Measurements from ENCODE around the gene HIBCH. TPM values are rescaled to one million over a fixed set of nuclear protein-coding genes. Genes with fewer than 3 reads are reported as not detected.
"Not testable (repeated sequence)": the region's sequence is repeated elsewhere in the genome, so short reads cannot be mapped to it uniquely, and the experiment has no call there.

HIBCH gene
- total and polyA plus RNA-seq, 7 donors: 17.3 to 39.0 (median 22.3) TPM

DNA sequence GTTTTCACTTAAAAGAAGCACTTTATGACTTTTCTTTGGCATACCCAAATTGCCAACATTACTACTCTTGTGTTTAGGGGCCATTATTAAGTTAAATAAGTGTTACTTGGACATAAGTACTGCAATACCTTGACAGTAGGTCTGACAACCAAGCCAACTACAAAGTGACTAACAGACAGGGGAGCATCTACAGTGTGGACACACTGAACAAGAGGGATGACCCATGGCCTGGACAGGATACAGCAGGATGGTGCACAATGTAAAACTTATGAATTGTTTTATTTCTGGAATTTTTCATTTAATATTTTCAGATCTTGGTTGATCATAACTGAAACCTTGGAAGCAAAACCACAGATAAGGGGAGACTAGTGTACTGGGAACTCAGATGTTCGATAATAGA is 19.8 kb upstream of the HIBCH start:
- H3K36me3 ChIP-seq (ENCODE audit: insufficient read depth in 1 of 2, low read depth in 1 of 2): no peaks in the 10 kb centered on the region
- TF ChIP-seq, protein P1, sequence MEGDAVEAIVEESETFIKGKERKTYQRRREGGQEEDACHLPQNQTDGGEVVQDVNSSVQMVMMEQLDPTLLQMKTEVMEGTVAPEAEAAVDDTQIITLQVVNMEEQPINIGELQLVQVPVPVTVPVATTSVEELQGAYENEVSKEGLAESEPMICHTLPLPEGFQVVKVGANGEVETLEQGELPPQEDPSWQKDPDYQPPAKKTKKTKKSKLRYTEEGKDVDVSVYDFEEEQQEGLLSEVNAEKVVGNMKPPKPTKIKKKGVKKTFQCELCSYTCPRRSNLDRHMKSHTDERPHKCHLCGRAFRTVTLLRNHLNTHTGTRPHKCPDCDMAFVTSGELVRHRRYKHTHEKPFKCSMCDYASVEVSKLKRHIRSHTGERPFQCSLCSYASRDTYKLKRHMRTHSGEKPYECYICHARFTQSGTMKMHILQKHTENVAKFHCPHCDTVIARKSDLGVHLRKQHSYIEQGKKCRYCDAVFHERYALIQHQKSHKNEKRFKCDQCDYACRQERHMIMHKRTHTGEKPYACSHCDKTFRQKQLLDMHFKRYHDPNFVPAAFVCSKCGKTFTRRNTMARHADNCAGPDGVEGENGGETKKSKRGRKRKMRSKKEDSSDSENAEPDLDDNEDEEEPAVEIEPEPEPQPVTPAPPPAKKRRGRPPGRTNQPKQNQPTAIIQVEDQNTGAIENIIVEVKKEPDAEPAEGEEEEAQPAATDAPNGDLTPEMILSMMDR (IDR thresholded peaks at IDR 0.05): no peak
- no peaks in the 10 kb centered on the region for H3K9me3 ChIP-seq
- no peak overlapping the region for H3K4me3 ChIP-seq
- no peak for ATAC-seq
- no peaks in the 10 kb centered on the region for H3K27me3 ChIP-seq (ENCODE audit: insufficient read depth in 3 of 3, low read length in 2 of 3)
- H3K27ac ChIP-seq: no peak overlapping the region
- intact Hi-C loops (cut with DNase I): no loop called here
- WGBS, 3 donors: 83 to 91% (median 87%) methylated on average over 1 of the region's 1 CpG
- peaks cover 11% of the 10 kb centered on the region for H3K4me1 ChIP-seq
- no peak for DNase-seq

DNA sequence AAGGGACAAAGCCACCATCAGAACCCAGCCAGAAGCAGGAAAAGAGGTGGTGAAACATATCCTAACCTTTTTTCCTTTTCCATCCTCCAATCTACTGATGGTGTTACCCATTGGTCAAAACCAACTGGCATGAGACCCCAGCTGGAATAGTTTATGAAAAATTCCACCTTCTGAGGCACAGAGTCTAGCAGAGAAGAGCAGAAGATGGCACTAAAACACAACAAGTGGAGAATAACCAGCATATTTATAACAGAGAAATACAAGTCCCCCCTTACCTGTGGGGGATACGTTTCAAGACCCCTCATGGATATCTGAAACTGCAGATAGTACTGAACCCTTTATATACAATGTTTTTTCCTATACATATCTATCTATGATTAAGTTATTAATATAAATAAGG is 18.8 kb upstream of the HIBCH start:
- Histone ChIP-seq H3K27ac (no peak overlapping the region), H3K4me1 (peaks cover 10% of the 10 kb centered on the region), H3K27me3 (ENCODE audit: insufficient read depth in 3 of 3, low read length in 2 of 3) (no peaks in the 10 kb centered on the region), H3K36me3 (ENCODE audit: insufficient read depth in 1 of 2, low read depth in 1 of 2) (no peaks in the 10 kb centered on the region), H3K4me3 (no peak overlapping the region), H3K9me3 (no peaks in the 10 kb centered on the region)
- intact Hi-C loops (cut with DNase I): no loop called here
- TF ChIP-seq, protein P1 (IDR thresholded peaks at IDR 0.05): no peak
- DNase-seq: no peak
- ATAC-seq: peak in 1 of 4 donors; percentile 9
- 64 to 81% (median 73%) methylated on average over 1 of the region's 1 CpG for WGBS, 3 donors

DNA sequence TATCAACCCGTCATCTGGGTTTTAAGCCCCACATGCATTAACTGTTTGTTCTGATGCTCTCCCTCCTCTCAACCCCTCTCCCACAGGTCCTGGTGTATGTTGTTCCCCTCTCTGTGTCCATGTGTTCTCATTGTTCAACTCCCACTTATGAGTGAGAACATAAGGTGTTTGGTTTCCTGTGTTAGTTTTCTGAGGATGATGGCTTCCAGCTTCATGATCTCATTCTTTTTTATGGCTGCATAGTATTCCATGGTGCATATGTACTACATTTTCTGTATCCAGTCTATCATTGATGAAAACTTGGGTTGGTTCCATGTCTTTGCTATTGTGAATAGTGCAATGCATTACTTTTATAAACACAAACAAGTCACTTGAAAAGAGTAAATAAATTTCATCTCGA is 16.8 kb upstream of the HIBCH start:
- H3K4me3 ChIP-seq: no peak overlapping the region
- H3K27me3 ChIP-seq (ENCODE audit: insufficient read depth in 3 of 3, low read length in 2 of 3): no peaks in the 10 kb centered on the region
- intact Hi-C loops (cut with DNase I): no loop called here
- ATAC-seq (no peak), DNase-seq (no peak)
- H3K27ac ChIP-seq: no peak overlapping the region
- no peaks in the 10 kb centered on the region for H3K9me3 ChIP-seq
- TF ChIP-seq, protein P1 (IDR thresholded peaks at IDR 0.05): no peak
- no peaks in the 10 kb centered on the region for H3K36me3 ChIP-seq (ENCODE audit: insufficient read depth in 1 of 2, low read depth in 1 of 2)
- 94 to 97% (median 94%) methylated on average over 2 of the region's 2 CpGs for WGBS, 3 donors
- H3K4me1 ChIP-seq: peaks cover 4% of the 10 kb centered on the region

- not testable (repeated sequence) for H3K27ac ChIP-seq
Observed at GRCh38 chr2:190335584-190335983, 16.0 kb upstream of the HIBCH start.

DNA sequence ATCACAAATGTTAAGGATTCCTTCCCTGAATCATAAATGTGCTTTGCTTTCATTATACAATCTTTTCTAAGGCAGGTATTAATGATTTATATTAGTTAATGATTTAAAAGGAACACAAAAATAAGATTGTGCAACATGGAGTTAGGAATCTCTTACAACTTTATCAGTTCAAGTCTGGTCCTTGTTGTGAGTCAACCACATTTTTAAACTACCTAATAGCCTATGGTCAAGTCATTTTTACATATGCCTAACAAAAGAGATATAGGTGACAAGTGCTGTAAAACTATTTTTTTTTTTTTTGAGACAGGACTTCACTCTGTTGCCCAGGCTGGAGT is 15.6 kb upstream of the HIBCH start:
- H3K4me1 ChIP-seq: peaks cover 4% of the 10 kb centered on the region
- H3K36me3 ChIP-seq (ENCODE audit: insufficient read depth in 1 of 2, low read depth in 1 of 2): no peaks in the 10 kb centered on the region
- no peak overlapping the region for H3K27ac ChIP-seq
- ATAC-seq (no peak), DNase-seq (no peak)
- peaks cover 0 to 3% (median 0%) of the 10 kb centered on the region in 3 donors for H3K27me3 ChIP-seq (ENCODE audit: insufficient read depth in 3 of 3, low read length in 2 of 3)
- H3K4me3 ChIP-seq: no peak overlapping the region
- TF ChIP-seq, protein P1 (IDR thresholded peaks at IDR 0.05): no peak
- H3K9me3 ChIP-seq: no peaks in the 10 kb centered on the region
- intact Hi-C loops (cut with DNase I): no loop called here

More at GRCh38 chr2:190335584-190335983, 16.0 kb upstream of the HIBCH start:
- H3K4me3 ChIP-seq; H3K27me3 ChIP-seq (ENCODE audit: insufficient read depth in 3 of 3, low read length in 2 of 3); H3K4me1 ChIP-seq; DNase-seq; ATAC-seq; H3K36me3 ChIP-seq (ENCODE audit: insufficient read depth in 1 of 2, low read depth in 1 of 2); intact Hi-C loops (cut with DNase I); H3K9me3 ChIP-seq: not testable (repeated sequence)
- 88 to 93% (median 92%) methylated on average over 4 of the region's 4 CpGs for WGBS, 3 donors
